Measurements from ENCODE around the gene DALRD3. TPM values are rescaled to one million over a fixed set of nuclear protein-coding genes. Genes with fewer than 3 reads are reported as not detected.

Gene DALRD3
- total and polyA plus RNA-seq, 2 of the 8 experiments (the other 6 are each of a cell fraction or from before 2014, with no cell fraction given): 30.4 to 86.5 TPM

- peak overlapping the region; percentile 36 to 54 (median 49) for H3K9ac ChIP-seq (replicated peaks in 1 of 4; ENCODE audit: extremely low read depth in 1 of 4, low read depth in 3 of 4, low read length in 3 of 4)
These were observed 980 bp downstream of the DALRD3 start for GRCh38 chr3:49017229-49017970.

More at GRCh38 chr3:49017229-49017970, 980 bp downstream of the DALRD3 start:
- DNase-seq (ENCODE audit: low read depth in 1 of 2, low spot score in 2 of 2) (peak in 1 of 2 experiments; percentile 61), FAIRE-seq (no peak)
- no peak overlapping the region for H2BK120ac ChIP-seq (replicated peaks; ENCODE audit: low read depth, low read length)
- H4K91ac ChIP-seq (replicated peaks; ENCODE audit: insufficient read length, low read length): no peak overlapping the region
- TF ChIP-seq CBX5 (IDR thresholded peaks at IDR 0.05; ENCODE audit: low read depth, low read length) (no peak), TCF12 (IDR thresholded peaks at IDR 0.05; ENCODE audit: low read depth, low read length) (no peak), POLR2A (IDR thresholded peaks at IDR 0.05; ENCODE audit: control extremely low read depth in 1 of 2, low read depth in 2 of 2, low read length in 2 of 2) (0 out of 3 replicates have a peak, but pooled peaks of 1 of the 2 experiments have one; percentile 0), PHF8 (conservative IDR thresholded peaks at IDR 0.05; ENCODE audit: low read depth, low read length) (no peak), POU5F1 (IDR thresholded peaks at IDR 0.05; ENCODE audit: low read depth, low read length) (no peak), BACH1 (IDR thresholded peaks at IDR 0.05; ENCODE audit: low read length) (no peak), HDAC2 (IDR thresholded peaks at IDR 0.05; ENCODE audit: borderline replicate concordance in 1 of 2, low read depth in 2 of 2, low read length in 2 of 2) (no peak), CTBP2 (IDR thresholded peaks at IDR 0.05; ENCODE audit: borderline replicate concordance, insufficient read depth, insufficient read length, low read length) (no peak)
- H3K79me1 ChIP-seq (ENCODE audit: low read depth, low read length): peaks cover 10% of the 10 kb centered on the region
- H4K8ac ChIP-seq (ENCODE audit: extremely low read depth, insufficient read depth, low read length): peak overlapping the region; percentile 93
- H3K36me3 ChIP-seq (ENCODE audit: control insufficient read depth in 2 of 4, insufficient read depth in 4 of 4, low read length in 3 of 4): peaks cover 11 to 39% (median 22%) of the 10 kb centered on the region in 4 experiments
- no peak overlapping the region for H2AK5ac ChIP-seq (ENCODE audit: low read depth, low read length)
- H3K79me2 ChIP-seq (ENCODE audit: control insufficient read depth in 1 of 2, insufficient read depth in 2 of 2, low read length in 2 of 2): peaks cover 0 to 23% of the 10 kb centered on the region in 2 experiments; a peak in 2 of 4 replicates
- H2BK5ac ChIP-seq (ENCODE audit: low read depth, low read length): peak overlapping the region; percentile 90
- H3K23me2 ChIP-seq (ENCODE audit: low read depth, low read length): peaks cover 27% of the 10 kb centered on the region
- H3K4ac ChIP-seq (replicated peaks; ENCODE audit: insufficient read length, low read depth, low read length): peak overlapping the region; percentile 80
- H3K4me1 ChIP-seq (replicated peaks in 1 of 4; ENCODE audit: control insufficient read depth in 3 of 4, insufficient read depth in 4 of 4, low read length in 3 of 4): peaks cover 0 to 15% (median 8%) of the 10 kb centered on the region in 4 experiments; a peak in 6 of 7 replicates
- WGBS, 2 experiments (ENCODE audit: extremely low coverage in 1 of 2, insufficient coverage in 1 of 2, insufficient read length in 1 of 2, insufficient replicate concordance in 2 of 2, low coverage in 1 of 2, low lambda C conversion rate in 2 of 2, missing lambda C conversion rate in 1 of 2): 17% methylated on average over 23 of the region's 23 CpGs; no CpG with 5 or more reads in 1 of the 2 experiments
- ChIA-PET POLR2A (ENCODE audit: partially characterized antibody) (interaction anchor here (0.6 to 38.8 kb wide), 7 partner anchors 4 to 356 kb away, joined by 3 to 1518 read pairs (median 136); partner anchors contain the start of genes DALRD3, IMPDH2, NDUFAF3 and P4HTM), CTCF (ENCODE audit: partially characterized antibody) (interaction anchor here (1.2 to 24.3 kb wide), 4 partner anchors 13 to 153 kb away, joined by 4 to 467 read pairs (median 24); partner anchors contain the start of genes KLHDC8B, P4HTM, QRICH1 and WDR6)
- H2BK15ac ChIP-seq (ENCODE audit: low read length): no peak overlapping the region
- H2AFZ ChIP-seq (ENCODE audit: low read length): no peak overlapping the region
- H3K18ac ChIP-seq (ENCODE audit: extremely low read depth, low read length): peak overlapping the region; percentile 71
- no peak overlapping the region for H3K14ac ChIP-seq (ENCODE audit: insufficient read length)
- 0 out of 2 replicates have a peak overlapping the region, but pooled peaks have one; percentile 32 for H3K27ac ChIP-seq (ENCODE audit: low read depth, low read length)
- H2BK12ac ChIP-seq (ENCODE audit: low read depth, low read length): no peak overlapping the region
- H3K56ac ChIP-seq (replicated peaks; ENCODE audit: insufficient read length, low read depth, low read length): peak overlapping the region; percentile 37
- no peak overlapping the region for H3K23ac ChIP-seq (ENCODE audit: insufficient read length)
- H3K9me3 ChIP-seq (ENCODE audit: insufficient read depth in 2 of 2, low read depth in 1 of 2, low read length in 1 of 2): no peaks in the 10 kb centered on the region
- H3K4me3 ChIP-seq (ENCODE audit: extremely low read depth in 1 of 4, insufficient read depth in 2 of 4, low read depth in 3 of 4, low read length in 4 of 4): peak overlapping the region; percentile 44 to 77 (median 69)
- H3K27me3 ChIP-seq (replicated peaks in 1 of 4; ENCODE audit: control insufficient read depth in 3 of 4, extremely low read depth in 1 of 4, insufficient read depth in 3 of 4, low read length in 3 of 4): no peaks in the 10 kb centered on the region
- H2BK20ac ChIP-seq (ENCODE audit: low read length): no peak overlapping the region
- H3K4me2 ChIP-seq (ENCODE audit: insufficient read depth in 1 of 2, low read depth in 2 of 2, low read length in 2 of 2): peak overlapping the region; percentile 88 to 90
- no peak overlapping the region for H4K5ac ChIP-seq (ENCODE audit: insufficient read length, low read depth, low read length)
- H4K20me1 ChIP-seq (replicated peaks in 1 of 2; ENCODE audit: control insufficient read depth in 1 of 2, insufficient read depth in 2 of 2, low read length in 2 of 2): peaks cover 28 to 30% of the 10 kb centered on the region in 2 experiments
